WTC11 (cell line): Measurements from ENCODE around the gene MAGI2. TPM values are rescaled to one million over a fixed set of nuclear protein-coding genes. Genes with fewer than 3 reads are reported as not detected.

Experiments
- ATAC-seq: fragments of 200-7000 bp; cut with Tn5 transposase; 2 replicates; pipeline ENCODE4 v1.10.0; 2021; ENCODE audit warnings: mild to moderate bottlenecking, moderate library complexity
- CTCF ChIA-PET: fragments of 300-600 bp; sonication (Branson Sonifier 250); formaldehyde crosslinking; loops from one replicate; lab custom pipeline; 2021; ENCODE audit warnings: antibody characterized with exemption; lab: Charles Lee
- POLR2A ChIA-PET: fragments of 350-600 bp; sonication (Branson Sonifier 250); formaldehyde crosslinking; loops from one replicate; lab custom pipeline; 2021; ENCODE audit warnings: antibody characterized with exemption; lab: Charles Lee
- DNase-seq: peaks from one replicate; pipeline ENCODE4 v3.0.0; 2021; ENCODE audit warnings: low spot score
- H3K27ac Mint-ChIP-seq: 2 replicates; pipeline ENCODE4 v1.8.0; 2021; ENCODE audit warnings: mixed read lengths
- H3K27me3 Mint-ChIP-seq: 2 replicates; pipeline ENCODE4 v1.8.0; 2021; ENCODE audit warnings: low read depth, mild to moderate bottlenecking, moderate library complexity, mixed read lengths
- H3K36me3 Mint-ChIP-seq: 2 replicates; pipeline ENCODE4 v1.8.0; 2021; ENCODE audit warnings: mixed read lengths
- H3K4me1 Mint-ChIP-seq: 2 replicates; pipeline ENCODE4 v1.8.0; 2022; ENCODE audit warnings: mixed read lengths
- H3K4me3 Mint-ChIP-seq: 2 replicates; pipeline ENCODE4 v1.8.0; 2021; ENCODE audit warnings: mild to moderate bottlenecking, moderate library complexity, mixed read lengths
- H3K9me3 Mint-ChIP-seq: 2 replicates; pipeline ENCODE4 v1.8.0; 2021; ENCODE audit warnings: mixed read lengths
- CBFB ChIP-seq: sonication (generic); formaldehyde crosslinking; IDR thresholded peaks from 2 replicates; pipeline ENCODE4 v1.8.1; 2022; ENCODE audit warnings: mild to moderate bottlenecking, low read depth, missing genetic modification reagents
- ELF4 ChIP-seq: sonication (generic); formaldehyde crosslinking; IDR thresholded peaks from 2 replicates; pipeline ENCODE4 v1.8.1; 2022; ENCODE audit warnings: low read depth, mild to moderate bottlenecking, moderate library complexity, missing genetic modification reagents
- EMX1 ChIP-seq: fragments of 250-450 bp; sonication (Bioruptor Pico); IDR thresholded peaks from 2 replicates; pipeline ENCODE4 v1.8.0; 2021; ENCODE audit warnings: mild to moderate bottlenecking
- FOXK1 ChIP-seq: sonication (generic); formaldehyde crosslinking; IDR thresholded peaks from 2 replicates; pipeline ENCODE4 v1.8.0; 2022; ENCODE audit warnings: mild to moderate bottlenecking, moderate library complexity, missing genetic modification reagents
- FOXP1 ChIP-seq: sonication (generic); formaldehyde crosslinking; IDR thresholded peaks from 2 replicates; pipeline ENCODE4 v1.8.0; 2022; ENCODE audit warnings: missing genetic modification reagents, mild to moderate bottlenecking, moderate library complexity, borderline replicate concordance
- NFATC4 ChIP-seq: fragments of 250-450 bp; sonication (Bioruptor Pico); IDR thresholded peaks from 2 replicates; pipeline ENCODE4 v1.9.0; 2021; ENCODE audit warnings: mild to moderate bottlenecking
- NR1H2 ChIP-seq: sonication (generic); formaldehyde crosslinking; IDR thresholded peaks from 2 replicates; pipeline ENCODE4 v1.9.0; 2021; ENCODE audit warnings: mild to moderate bottlenecking, moderate library complexity, missing genetic modification reagents
- NR2C2 ChIP-seq: sonication (generic); formaldehyde crosslinking; IDR thresholded peaks from 2 replicates; pipeline ENCODE4 v1.8.0; 2022; ENCODE audit warnings: mild to moderate bottlenecking, missing genetic modification reagents
- RORB ChIP-seq: fragments of 250-450 bp; sonication (Bioruptor Pico); IDR thresholded peaks from 2 replicates; pipeline ENCODE4 v1.9.0; 2021; ENCODE audit warnings: mild to moderate bottlenecking
- SMAD3 ChIP-seq: sonication (generic); formaldehyde crosslinking; IDR thresholded peaks from 2 replicates; pipeline ENCODE4 v1.8.0; 2022; ENCODE audit warnings: missing genetic modification reagents, mild to moderate bottlenecking, borderline replicate concordance
- SP1 ChIP-seq: sonication (generic); formaldehyde crosslinking; conservative IDR thresholded peaks from 2 replicates; pipeline ENCODE4 v1.8.1; 2022; ENCODE audit warnings: missing genetic modification reagents
- TEAD4 ChIP-seq: sonication (generic); formaldehyde crosslinking; IDR thresholded peaks from 2 replicates; pipeline ENCODE4 v1.8.0; 2022; ENCODE audit warnings: mild to moderate bottlenecking, missing genetic modification reagents
- TP53 ChIP-seq: sonication (generic); formaldehyde crosslinking; IDR thresholded peaks from 2 replicates; pipeline ENCODE4 v1.8.1; 2023; ENCODE audit warnings: mild to moderate bottlenecking, missing genetic modification reagents
- ZNF121 ChIP-seq: sonication (generic); formaldehyde crosslinking; IDR thresholded peaks from 2 replicates; pipeline ENCODE4 v1.8.0; 2023; ENCODE audit warnings: missing genetic modification reagents
- ZNF232 ChIP-seq: sonication (generic); formaldehyde crosslinking; IDR thresholded peaks from 2 replicates; pipeline ENCODE4 v1.8.0; 2022; ENCODE audit warnings: mild to moderate bottlenecking, missing genetic modification reagents
- ZNF263 ChIP-seq: sonication (generic); formaldehyde crosslinking; IDR thresholded peaks from 2 replicates; pipeline ENCODE4 v1.8.1; 2022; ENCODE audit warnings: low read depth, mild to moderate bottlenecking, moderate library complexity, missing genetic modification reagents
- ZNF396 ChIP-seq: fragments of 250-450 bp; sonication (Bioruptor Pico); IDR thresholded peaks from 2 replicates; pipeline ENCODE4 v1.8.0; 2021; ENCODE audit warnings: mild to moderate bottlenecking, moderate library complexity, borderline replicate concordance
- total RNA-seq: library from RNA; stranded (reverse); gene quantifications from 3 replicates; pipeline ENCODE4 v1.2.3, GENCODE V29; 2021
- TF ChIP-seq, protein P1 (sequence below): sonication (generic); formaldehyde crosslinking; conservative IDR thresholded peaks from 2 replicates; pipeline ENCODE4 v1.8.1; 2022; ENCODE audit warnings: mild to moderate bottlenecking, missing genetic modification reagents
- TF ChIP-seq, protein P2 (sequence below): sonication (generic); formaldehyde crosslinking; conservative IDR thresholded peaks from 2 replicates; pipeline ENCODE4 v1.8.1; 2023; ENCODE audit warnings: mild to moderate bottlenecking, low read depth, missing genetic modification reagents, moderate library complexity
- TF ChIP-seq, protein P3 (sequence below): sonication (generic); formaldehyde crosslinking; IDR thresholded peaks from 2 replicates; pipeline ENCODE4 v1.8.0; 2022; ENCODE audit warnings: mild to moderate bottlenecking, missing genetic modification reagents
- TF ChIP-seq, protein P4 (sequence below): fragments of 250-450 bp; sonication (Bioruptor Pico); IDR thresholded peaks from 2 replicates; pipeline ENCODE4 v1.9.0; 2021; ENCODE audit warnings: mild to moderate bottlenecking, borderline replicate concordance
- TF ChIP-seq, protein P5 (sequence below): sonication (generic); formaldehyde crosslinking; IDR thresholded peaks from 2 replicates; pipeline ENCODE4 v1.8.1; 2022; ENCODE audit warnings: low read depth, missing genetic modification reagents, borderline replicate concordance
- TF ChIP-seq, protein P6 (sequence below): sonication (generic); formaldehyde crosslinking; IDR thresholded peaks from 2 replicates; pipeline ENCODE4 v1.8.1; 2022; ENCODE audit warnings: mild to moderate bottlenecking, missing genetic modification reagents, moderate library complexity, borderline replicate concordance
- TF ChIP-seq, protein P7 (sequence below): sonication (generic); formaldehyde crosslinking; IDR thresholded peaks from 2 replicates; pipeline ENCODE4 v1.8.0; 2022; ENCODE audit warnings: missing genetic modification reagents

The MAGI2 gene
- total RNA-seq, 1 experiment from 2014 or later, result 26.6 TPM

DNA sequence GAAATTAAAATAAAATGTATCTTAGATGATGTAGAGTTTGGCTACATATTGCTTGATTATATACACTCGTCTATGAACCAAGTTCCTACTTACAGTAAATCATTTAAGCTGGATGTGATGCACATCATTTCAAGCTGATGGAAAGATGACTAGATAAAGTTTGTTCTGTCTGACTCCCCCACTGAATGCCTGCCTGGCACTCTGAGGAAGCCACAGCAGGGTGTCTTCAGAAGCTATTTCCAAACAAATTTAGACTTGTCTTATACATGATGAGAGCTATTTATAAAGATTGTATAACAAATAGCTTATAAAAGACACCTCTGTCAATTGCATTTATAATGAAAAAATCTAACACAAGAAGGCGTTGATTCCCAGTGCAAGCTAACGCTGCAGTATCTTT is 741.4 kb downstream of the MAGI2 start:
- Mint-ChIP-seq H3K4me3 (no peak overlapping the region), H3K27ac (no peak overlapping the region), H3K36me3 (no peaks in the 10 kb centered on the region), H3K27me3 (no peaks in the 10 kb centered on the region), H3K9me3 (no peaks in the 10 kb centered on the region), H3K4me1 (peaks cover 43% of the 10 kb centered on the region)
- ATAC-seq (no peak), DNase-seq (no peak)
- ChIA-PET CTCF (no interaction called here), POLR2A (no interaction called here)
- no peak for TF ChIP-seq SP1
- TF ChIP-seq CBFB, result no peak
- TF ChIP-seq, protein P1, sequence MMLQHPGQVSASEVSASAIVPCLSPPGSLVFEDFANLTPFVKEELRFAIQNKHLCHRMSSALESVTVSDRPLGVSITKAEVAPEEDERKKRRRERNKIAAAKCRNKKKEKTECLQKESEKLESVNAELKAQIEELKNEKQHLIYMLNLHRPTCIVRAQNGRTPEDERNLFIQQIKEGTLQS, result no peak
- TF ChIP-seq TP53 (CRISPR knock-in tag), result no peak
- TF ChIP-seq, protein P2, sequence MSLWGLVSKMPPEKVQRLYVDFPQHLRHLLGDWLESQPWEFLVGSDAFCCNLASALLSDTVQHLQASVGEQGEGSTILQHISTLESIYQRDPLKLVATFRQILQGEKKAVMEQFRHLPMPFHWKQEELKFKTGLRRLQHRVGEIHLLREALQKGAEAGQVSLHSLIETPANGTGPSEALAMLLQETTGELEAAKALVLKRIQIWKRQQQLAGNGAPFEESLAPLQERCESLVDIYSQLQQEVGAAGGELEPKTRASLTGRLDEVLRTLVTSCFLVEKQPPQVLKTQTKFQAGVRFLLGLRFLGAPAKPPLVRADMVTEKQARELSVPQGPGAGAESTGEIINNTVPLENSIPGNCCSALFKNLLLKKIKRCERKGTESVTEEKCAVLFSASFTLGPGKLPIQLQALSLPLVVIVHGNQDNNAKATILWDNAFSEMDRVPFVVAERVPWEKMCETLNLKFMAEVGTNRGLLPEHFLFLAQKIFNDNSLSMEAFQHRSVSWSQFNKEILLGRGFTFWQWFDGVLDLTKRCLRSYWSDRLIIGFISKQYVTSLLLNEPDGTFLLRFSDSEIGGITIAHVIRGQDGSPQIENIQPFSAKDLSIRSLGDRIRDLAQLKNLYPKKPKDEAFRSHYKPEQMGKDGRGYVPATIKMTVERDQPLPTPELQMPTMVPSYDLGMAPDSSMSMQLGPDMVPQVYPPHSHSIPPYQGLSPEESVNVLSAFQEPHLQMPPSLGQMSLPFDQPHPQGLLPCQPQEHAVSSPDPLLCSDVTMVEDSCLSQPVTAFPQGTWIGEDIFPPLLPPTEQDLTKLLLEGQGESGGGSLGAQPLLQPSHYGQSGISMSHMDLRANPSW (CRISPR knock-in tag), result no peak
- TF ChIP-seq EMX1 (CRISPR knock-in tag), result no peak
- no peak for TF ChIP-seq FOXK1 (CRISPR knock-in tag)
- TF ChIP-seq ELF4, result no peak
- no peak for TF ChIP-seq FOXP1 (CRISPR knock-in tag)
- TF ChIP-seq ZNF121 (CRISPR knock-in tag), result no peak
- no peak for TF ChIP-seq TEAD4
- TF ChIP-seq, protein P3, sequence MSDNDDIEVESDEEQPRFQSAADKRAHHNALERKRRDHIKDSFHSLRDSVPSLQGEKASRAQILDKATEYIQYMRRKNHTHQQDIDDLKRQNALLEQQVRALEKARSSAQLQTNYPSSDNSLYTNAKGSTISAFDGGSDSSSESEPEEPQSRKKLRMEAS (CRISPR knock-in tag), result no peak
- TF ChIP-seq ZNF396, result no peak
- no peak for TF ChIP-seq ZNF263 (CRISPR knock-in tag)
- no peak for TF ChIP-seq NR2C2 (CRISPR knock-in tag)
- TF ChIP-seq RORB (CRISPR knock-in tag), result no peak
- TF ChIP-seq, protein P4, sequence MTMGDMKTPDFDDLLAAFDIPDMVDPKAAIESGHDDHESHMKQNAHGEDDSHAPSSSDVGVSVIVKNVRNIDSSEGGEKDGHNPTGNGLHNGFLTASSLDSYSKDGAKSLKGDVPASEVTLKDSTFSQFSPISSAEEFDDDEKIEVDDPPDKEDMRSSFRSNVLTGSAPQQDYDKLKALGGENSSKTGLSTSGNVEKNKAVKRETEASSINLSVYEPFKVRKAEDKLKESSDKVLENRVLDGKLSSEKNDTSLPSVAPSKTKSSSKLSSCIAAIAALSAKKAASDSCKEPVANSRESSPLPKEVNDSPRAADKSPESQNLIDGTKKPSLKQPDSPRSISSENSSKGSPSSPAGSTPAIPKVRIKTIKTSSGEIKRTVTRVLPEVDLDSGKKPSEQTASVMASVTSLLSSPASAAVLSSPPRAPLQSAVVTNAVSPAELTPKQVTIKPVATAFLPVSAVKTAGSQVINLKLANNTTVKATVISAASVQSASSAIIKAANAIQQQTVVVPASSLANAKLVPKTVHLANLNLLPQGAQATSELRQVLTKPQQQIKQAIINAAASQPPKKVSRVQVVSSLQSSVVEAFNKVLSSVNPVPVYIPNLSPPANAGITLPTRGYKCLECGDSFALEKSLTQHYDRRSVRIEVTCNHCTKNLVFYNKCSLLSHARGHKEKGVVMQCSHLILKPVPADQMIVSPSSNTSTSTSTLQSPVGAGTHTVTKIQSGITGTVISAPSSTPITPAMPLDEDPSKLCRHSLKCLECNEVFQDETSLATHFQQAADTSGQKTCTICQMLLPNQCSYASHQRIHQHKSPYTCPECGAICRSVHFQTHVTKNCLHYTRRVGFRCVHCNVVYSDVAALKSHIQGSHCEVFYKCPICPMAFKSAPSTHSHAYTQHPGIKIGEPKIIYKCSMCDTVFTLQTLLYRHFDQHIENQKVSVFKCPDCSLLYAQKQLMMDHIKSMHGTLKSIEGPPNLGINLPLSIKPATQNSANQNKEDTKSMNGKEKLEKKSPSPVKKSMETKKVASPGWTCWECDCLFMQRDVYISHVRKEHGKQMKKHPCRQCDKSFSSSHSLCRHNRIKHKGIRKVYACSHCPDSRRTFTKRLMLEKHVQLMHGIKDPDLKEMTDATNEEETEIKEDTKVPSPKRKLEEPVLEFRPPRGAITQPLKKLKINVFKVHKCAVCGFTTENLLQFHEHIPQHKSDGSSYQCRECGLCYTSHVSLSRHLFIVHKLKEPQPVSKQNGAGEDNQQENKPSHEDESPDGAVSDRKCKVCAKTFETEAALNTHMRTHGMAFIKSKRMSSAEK (CRISPR knock-in tag), result no peak

DNA sequence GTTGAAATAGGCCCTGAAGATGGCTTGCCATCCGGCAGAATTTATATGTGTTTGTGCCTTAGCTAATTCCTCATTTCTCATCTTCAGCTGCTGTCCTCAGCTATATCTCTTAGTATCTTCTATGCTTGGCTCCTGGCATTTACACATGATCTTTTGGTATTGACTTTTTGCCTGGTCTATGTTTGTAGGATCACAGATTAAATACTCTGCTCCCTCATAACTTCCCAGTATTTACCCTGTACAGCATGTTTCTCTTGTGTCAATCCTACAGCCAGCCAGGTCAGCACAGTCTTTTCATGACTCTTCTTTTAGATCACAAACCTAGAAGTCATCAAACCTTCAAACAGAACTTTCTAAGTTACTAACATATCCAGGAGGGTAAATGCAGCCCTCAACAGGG is 743.8 kb downstream of the MAGI2 start:
- no peak for DNase-seq
- Mint-ChIP-seq H3K4me3 (no peak overlapping the region), H3K4me1 (peaks cover 28% of the 10 kb centered on the region), H3K27me3 (no peaks in the 10 kb centered on the region), H3K27ac (peak overlapping the region; percentile 16; the same call in 1 of the 2 replicates), H3K9me3 (peaks cover 7% of the 10 kb centered on the region; the same call in 1 of the 2 replicates), H3K36me3 (peaks cover 7% of the 10 kb centered on the region)
- no peak for ATAC-seq
- ChIA-PET POLR2A (no interaction called here), CTCF (no interaction called here)
- no peak for TF ChIP-seq NFATC4 (CRISPR knock-in tag)
- no peak for TF ChIP-seq SMAD3 (CRISPR knock-in tag)
- TF ChIP-seq ZNF232 (CRISPR knock-in tag), result no peak
- no peak for TF ChIP-seq NR1H2 (CRISPR knock-in tag)
- TF ChIP-seq, protein P5, sequence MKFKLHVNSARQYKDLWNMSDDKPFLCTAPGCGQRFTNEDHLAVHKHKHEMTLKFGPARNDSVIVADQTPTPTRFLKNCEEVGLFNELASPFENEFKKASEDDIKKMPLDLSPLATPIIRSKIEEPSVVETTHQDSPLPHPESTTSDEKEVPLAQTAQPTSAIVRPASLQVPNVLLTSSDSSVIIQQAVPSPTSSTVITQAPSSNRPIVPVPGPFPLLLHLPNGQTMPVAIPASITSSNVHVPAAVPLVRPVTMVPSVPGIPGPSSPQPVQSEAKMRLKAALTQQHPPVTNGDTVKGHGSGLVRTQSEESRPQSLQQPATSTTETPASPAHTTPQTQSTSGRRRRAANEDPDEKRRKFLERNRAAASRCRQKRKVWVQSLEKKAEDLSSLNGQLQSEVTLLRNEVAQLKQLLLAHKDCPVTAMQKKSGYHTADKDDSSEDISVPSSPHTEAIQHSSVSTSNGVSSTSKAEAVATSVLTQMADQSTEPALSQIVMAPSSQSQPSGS (CRISPR knock-in tag), result no peak
- TF ChIP-seq, protein P6, sequence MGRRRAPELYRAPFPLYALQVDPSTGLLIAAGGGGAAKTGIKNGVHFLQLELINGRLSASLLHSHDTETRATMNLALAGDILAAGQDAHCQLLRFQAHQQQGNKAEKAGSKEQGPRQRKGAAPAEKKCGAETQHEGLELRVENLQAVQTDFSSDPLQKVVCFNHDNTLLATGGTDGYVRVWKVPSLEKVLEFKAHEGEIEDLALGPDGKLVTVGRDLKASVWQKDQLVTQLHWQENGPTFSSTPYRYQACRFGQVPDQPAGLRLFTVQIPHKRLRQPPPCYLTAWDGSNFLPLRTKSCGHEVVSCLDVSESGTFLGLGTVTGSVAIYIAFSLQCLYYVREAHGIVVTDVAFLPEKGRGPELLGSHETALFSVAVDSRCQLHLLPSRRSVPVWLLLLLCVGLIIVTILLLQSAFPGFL, result no peak
- TF ChIP-seq ZNF396, result no peak
- TF ChIP-seq, protein P7, sequence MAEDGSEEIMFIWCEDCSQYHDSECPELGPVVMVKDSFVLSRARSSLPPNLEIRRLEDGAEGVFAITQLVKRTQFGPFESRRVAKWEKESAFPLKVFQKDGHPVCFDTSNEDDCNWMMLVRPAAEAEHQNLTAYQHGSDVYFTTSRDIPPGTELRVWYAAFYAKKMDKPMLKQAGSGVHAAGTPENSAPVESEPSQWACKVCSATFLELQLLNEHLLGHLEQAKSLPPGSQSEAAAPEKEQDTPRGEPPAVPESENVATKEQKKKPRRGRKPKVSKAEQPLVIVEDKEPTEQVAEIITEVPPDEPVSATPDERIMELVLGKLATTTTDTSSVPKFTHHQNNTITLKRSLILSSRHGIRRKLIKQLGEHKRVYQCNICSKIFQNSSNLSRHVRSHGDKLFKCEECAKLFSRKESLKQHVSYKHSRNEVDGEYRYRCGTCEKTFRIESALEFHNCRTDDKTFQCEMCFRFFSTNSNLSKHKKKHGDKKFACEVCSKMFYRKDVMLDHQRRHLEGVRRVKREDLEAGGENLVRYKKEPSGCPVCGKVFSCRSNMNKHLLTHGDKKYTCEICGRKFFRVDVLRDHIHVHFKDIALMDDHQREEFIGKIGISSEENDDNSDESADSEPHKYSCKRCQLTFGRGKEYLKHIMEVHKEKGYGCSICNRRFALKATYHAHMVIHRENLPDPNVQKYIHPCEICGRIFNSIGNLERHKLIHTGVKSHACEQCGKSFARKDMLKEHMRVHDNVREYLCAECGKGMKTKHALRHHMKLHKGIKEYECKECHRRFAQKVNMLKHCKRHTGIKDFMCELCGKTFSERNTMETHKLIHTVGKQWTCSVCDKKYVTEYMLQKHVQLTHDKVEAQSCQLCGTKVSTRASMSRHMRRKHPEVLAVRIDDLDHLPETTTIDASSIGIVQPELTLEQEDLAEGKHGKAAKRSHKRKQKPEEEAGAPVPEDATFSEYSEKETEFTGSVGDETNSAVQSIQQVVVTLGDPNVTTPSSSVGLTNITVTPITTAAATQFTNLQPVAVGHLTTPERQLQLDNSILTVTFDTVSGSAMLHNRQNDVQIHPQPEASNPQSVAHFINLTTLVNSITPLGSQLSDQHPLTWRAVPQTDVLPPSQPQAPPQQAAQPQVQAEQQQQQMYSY (CRISPR knock-in tag), result no peak
